SIG-M5 (cell line): Measurements from ENCODE around the gene BDH2.

ENCODE experiments used
- DNase-seq: peaks from one replicate; lab custom pipeline; 2025; lab: John Stamatoyannopoulos, UW

The BDH2 gene

DNA sequence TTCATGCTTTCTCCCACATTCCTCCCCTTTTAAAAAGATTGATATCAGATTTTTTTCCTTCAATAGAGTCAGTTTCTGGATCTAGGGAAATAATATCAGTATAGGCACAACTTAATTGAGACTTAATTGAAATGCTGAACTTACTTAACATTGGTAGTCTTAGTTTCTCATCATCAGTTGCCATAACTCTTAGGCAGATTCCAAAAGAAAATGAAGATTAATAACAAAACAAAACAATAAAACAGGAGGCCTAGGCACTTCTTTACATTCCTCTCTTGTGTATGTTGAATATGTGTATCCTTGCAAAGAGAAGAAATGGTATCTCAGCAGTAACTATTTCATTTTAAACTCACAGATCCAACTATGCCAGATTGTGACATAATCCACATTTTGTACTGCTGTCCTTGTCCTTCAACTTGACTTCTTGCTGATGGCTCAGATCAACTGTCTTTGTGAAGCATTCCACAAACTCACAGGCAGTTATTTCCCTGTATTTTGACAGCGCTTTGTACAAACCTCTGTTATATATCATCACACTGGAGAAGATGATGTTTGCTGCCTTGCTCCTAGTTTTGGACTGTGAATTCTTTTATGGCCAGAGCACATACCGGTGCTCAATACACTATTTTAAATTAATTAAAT lies 14.0 kb downstream of the BDH2 start:
- DNase-seq, result no peak

- no peak for DNase-seq
Observed at GRCh38 chr4:103079621-103080020, 20.0 kb downstream of the BDH2 start.

- DNase-seq, result no peak
Observed at GRCh38 chr4:103076747-103077347, 22.8 kb downstream of the BDH2 start, which contains the start of gene SLC9B2. Gene SLC9B2, minus strand, starts transcription at chr4:103076761. Its CDS starts 9,211 bp downstream, at chr4:103067550.

GRCh38 chr4:103075894-103076746 lies 23.5 kb downstream of the BDH2 start:
- DNase-seq, result no peak

DNA sequence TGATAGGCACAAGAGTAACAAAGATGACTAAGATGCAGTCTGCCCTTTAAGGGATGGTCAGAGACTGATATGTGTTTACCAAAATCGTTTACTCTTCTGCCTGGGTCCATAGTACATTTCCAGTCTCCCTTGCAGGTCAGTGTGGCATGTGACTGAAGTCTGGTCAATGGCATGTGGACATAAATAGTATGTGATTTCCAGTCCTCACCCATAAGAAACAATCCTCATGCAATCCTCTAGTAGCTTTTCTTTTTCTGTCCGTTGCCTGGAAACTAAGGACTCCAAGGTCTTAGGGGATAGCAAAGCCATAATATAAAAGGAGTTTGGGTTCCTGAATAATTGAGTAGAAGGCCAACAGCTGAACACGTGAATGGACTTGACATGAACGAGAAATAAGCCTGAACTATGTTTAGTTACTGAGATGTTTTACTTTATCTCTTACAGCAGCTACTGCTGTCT lies 24.2 kb downstream of the BDH2 start:
- DNase-seq, result no peak

- peak; percentile 76 for DNase-seq
Observed at GRCh38 chr4:103074744-103075434, 24.7 kb downstream of the BDH2 start.

DNA sequence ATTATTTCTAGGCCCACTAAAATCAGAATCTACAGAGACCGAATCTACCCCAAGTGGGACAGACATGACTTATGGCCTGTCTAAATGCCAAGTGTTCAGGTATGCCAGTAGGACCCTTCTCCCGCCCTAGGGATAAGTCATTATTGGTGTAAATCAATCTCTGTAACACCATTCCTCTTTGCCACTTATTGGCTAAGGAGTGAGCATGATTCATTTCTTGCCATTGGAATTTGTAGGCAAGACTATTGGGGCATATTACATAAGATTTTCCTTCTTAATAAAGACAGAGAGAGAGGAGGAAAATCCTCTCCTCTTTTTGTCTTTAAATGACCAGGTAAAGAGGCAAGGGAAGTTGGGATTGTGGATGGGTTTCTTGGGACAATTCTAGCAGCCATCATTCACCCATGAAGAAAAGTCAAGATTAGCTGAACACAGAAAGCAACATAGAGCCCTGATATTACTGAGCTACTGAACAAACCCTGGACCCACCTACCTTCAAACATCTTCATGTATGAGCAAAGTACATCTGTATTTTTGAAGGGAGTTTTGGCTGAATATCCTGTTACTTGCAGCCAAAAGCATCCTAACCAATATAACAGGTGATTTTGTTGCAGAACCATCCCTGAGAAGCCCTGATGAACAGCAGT lies 25.7 kb downstream of the BDH2 start:
- no peak for DNase-seq

DNA sequence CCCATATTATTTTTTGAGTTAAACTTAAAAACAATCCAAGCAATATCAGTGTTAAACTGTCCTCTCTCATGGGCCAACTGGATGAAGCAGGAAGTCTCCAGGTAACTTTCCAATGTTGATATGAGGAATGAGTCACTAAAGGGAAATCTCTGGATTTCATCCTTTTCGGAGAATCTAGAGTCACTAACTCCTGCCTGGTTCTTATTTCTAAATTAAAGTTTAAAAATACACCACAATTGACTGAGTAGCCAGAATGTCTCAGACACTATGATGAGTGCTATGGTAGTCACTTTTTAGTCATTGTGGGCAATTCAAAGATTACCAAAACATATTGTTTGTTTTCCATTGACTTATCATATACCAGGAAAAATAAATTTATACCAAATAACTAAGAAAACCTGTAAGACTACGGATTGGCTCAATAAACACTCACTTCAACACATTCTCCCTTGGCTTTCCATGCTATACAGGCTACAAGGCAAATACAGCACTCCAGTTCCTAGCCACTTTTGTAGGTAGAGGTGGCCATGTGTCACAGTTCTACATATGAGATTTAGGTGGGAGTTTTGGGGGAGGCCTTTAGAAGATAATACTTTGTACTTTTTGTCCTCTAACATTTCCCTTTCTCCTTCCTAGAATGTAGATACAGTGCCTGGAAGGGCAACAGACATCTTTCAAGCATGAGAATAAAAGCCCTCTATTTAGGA lies 31.6 kb downstream of the BDH2 start:
- DNase-seq, result no peak

DNA sequence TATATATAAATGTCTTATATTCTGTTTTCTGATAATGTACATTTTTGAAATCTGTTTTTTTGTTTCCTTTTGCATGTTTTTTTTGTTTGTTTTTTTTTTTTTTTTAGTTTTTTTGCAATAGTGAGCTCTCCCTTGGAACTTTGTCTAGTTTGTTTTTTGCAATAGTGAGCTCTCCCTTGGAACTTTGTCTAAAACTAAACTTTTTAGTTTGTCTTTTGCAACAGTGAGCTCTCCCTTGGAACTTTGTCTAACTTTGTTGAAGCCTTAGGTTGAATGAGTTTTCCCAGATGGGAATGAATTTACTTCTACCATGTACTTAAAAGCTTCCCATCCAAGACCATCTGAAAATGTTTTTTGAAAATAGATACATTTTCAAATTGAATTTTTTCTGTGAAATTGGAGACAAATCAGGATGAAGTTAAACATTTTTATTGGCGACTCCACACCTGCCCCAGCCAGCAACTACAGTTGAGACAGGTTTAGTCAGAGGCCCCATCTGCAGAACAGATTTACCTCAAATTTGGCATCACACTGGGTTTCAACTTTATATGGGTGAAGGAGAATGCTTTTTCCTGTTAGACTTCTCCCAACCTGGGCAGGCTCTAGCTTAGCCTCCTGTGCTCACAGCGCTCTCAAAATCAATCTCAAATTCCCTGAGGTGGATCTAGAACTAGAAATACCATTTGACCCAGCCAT lies 39.0 kb downstream of the BDH2 start:
- no peak for DNase-seq

GRCh38 chr4:103054030-103054429 lies 45.6 kb downstream of the BDH2 start:
- DNase-seq, result no peak

DNA sequence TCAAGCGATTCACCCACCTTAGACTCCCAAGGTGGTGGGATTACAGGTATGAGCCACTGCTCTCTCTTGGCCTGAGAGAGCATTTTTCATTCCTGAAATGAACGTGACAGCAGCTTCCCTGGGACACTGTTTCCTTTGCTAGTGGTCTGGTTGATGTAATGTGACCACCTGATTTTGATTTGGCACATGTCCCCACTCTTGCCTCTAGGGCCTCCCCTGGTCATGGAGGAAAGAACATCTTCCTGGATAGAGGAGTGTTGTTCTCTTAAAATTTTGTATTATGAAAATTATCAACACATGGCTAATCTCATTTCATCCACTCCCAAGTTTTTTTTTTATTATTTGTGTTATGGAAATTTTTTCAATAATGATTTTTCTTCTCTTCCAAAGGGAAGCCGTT lies 46.9 kb downstream of the BDH2 start:
- DNase-seq, result no peak

DNA sequence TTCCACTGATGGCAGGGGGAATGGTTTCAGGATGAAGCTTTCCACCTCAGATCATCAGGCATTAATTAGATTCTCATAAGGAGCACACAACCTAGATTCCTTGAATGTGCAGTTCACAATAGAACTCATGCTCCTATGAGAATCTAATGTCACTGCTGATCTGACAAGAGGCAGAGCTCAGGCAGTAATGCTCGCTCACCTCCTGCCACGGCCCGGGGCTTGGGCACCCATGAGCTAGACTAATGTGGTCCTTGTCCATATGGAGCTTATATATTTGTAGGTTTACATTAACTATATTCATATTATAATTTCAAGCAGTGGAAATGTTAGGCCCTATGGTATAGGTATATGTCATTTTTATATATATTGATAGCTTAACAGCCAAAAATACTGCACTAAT lies 47.5 kb downstream of the BDH2 start:
- no peak for DNase-seq

DNA sequence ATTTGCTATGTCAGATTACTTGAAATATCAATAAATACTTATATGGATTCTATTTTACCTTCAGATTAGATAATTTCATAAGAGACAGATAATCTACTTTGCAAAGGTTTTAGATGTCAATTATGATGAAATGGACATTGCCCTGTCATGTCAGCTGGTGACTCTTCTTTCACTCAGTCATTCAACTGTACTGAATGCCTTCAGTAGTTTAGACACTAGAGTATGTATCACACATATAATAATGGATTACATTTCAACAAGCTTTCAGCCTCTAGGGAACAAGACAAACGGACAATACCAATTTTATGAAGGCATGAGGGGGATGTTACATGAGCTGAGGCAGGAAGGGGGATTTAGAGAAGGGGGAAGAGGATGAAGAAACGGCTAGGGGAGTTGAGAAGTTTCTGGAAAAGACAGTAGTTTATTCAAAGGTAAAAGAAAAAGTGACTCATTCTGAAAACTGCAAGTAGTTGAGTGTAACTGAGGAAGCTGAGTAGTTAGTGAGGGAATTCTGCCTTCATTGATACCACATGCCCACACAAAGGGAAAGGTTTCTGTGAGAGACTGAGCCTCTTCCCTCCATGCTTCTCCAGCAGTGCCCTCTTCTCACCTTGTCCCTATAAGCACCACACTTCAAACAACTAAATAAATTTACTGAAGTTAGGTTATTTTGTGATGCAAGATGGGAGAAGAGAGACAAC lies 48.7 kb downstream of the BDH2 start:
- no peak for DNase-seq

DNA sequence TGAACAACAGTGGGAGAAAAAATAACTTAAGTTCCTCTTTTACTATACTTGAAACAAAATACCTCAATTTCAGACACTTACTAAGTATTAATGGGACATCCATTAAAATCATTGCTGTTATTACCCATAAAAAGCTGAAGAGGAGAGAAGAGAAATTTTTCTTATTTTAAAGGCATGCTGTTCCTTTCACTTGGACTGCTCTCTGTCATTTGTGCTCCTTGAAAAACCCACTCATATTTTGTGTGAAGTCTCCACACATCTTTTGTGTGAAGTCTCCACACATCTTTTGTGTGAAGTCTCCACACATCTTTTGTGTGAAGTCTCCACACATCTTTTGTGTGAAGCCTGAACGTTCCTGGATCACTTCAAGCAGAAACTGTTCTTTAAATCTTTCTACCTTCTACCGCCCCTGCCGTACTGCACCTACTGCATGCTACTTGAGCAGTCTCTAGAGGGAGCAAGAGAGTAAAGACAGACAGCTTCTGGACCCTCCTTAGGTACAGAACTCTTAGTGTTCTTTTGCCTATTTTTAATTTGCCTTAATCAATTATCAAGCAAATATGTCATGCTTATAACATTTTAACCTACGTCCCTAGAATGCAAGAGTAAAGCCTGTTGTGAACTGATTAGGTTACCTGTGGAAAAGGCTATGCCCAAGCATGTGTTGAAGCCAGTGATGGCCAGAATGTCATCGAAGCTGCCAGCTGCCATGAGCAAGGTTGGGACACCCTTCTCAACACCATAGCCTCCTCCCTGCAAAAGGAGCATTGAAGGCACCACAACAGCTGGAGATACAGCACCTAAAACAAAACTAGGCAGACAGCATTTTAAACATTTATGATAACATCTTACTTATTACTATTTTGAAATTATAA lies 53.0 kb downstream of the BDH2 start:
- no peak for DNase-seq

DNA sequence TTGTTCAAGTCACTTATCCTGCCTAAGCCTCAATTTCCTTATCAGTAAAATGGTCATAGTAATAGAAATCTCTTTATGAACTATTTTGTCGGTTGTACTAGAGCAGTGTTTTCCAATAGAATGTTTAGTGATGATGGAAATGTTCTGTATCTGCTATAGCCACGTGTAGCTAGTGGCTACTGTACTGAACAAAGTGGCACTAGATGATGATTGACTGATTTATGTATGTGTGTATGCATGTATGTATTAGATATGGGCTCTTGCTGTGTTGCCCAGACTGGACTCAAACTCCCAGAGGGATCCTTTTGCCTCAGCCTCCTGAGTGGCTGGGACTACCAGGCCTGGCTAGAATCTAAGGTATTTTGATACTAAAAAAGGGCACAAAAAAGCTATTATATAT lies 55.5 kb downstream of the BDH2 start:
- no peak for DNase-seq

DNA sequence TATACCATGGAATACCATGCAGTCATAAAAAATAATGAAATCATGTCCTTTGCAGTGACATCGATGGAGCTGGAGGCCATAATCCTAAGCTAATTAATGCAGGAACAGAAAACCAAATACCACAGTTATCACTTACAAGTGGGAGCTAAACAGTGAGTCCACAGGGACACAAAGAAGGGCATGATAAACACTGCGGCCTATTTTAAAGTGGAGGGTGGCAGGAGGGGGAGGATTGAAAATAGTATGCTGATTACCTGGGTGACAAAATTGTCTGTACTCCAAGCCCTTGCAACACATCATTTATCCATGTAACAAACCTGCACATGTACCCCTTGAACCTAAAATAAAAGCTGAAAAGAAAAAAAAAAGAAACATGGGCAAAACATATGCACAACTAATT lies 63.5 kb downstream of the BDH2 start:
- no peak for DNase-seq

DNA sequence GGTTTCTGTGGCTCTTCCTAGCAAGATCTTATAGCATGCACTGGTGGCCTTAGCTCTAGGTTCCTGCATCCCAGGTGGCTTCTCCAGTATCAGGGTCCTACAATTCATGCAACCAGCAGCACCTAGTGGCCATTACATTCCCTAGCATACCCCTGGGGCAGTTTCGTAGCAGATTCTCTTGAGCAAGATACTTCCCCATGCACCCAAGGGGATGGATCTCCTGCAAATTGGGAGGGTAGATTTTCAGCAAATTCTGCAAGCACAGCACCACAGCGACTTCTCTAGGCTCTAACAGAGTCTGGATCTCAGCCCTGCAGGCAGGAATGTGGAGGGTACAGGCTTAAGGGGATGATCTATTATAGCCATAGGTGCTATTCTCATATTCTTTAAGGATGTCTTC lies 67.1 kb downstream of the BDH2 start:
- no peak for DNase-seq

- no peak for DNase-seq
Observed at GRCh38 chr4:103030791-103031190, 68.8 kb downstream of the BDH2 start.

DNA sequence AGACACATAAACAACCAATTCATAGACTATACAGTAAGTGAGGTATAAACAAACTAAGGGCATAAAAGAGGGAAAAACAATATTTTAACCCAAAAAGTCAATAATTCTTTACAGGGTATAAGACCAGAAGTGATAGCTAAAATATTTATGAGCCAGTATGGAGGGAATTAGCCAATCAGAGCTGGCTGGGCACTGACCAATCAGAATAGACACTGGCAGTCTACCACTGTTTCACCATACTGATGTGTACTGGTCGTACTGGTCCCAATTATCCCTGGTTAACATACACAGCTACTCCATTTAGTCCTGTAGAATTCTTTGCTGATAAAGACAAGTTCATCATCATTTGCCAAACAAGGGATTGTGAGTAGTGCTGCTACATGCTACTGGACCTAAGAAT lies 70.3 kb downstream of the BDH2 start:
- DNase-seq, result no peak
